K562 (cell line): ENCODE data around the gene ADPRHL1. TPM values are rescaled to one million over a fixed set of nuclear protein-coding genes. Genes with fewer than 3 reads are reported as not detected.

Experiments
- ATAC-seq: fragments of 200-7000 bp; cut with Tn5 transposase; 3 replicates; pipeline ENCODE4 v1.9.1; 2020; ENCODE audit warnings: moderate library complexity
- BruUV-seq: library from RNA; stranded (reverse); fragments of 400-500 nt; replicated peaks from 2 replicates; lab custom pipeline; 2021; lab: Mats Ljungman, UMichigan
- CTCF ChIA-PET: fragments of 300-600 bp; formaldehyde crosslinking; extraction: SDS; loops from one replicate; lab custom pipeline; 2021; ENCODE audit warnings: low intra/inter-chr PET ratio; lab: Yijun Ruan, JAX
- POLR2A ChIA-PET: fragments of 300-600, 350-650 bp; sonication (Branson Sonifier 250); formaldehyde crosslinking; extraction: SDS; loops from one replicate; lab custom pipeline; 2021; ENCODE audit warnings: antibody characterized with exemption, inconsistent platforms; lab: Yijun Ruan, JAX
- DNase-seq, 4 experiments: peaks; one replicate each; pipeline versions ENCODE4 v3.0.0 to v3.0.0-alpha.2; 2011 to 2018; ENCODE audit warnings: low spot score in 3 of 4, mixed read lengths in 3 of 4; ENCODE audit errors: extremely low read depth in 1 of 4
- FAIRE-seq: peaks from 2 replicates; lab custom pipeline; 2011; peaks lifted over from hg19 to GRCh38; lab: Jason Lieb, UNC
- H2AFZ ChIP-seq: 2 replicates; pipeline ENCODE4 v1.6.0; 2011; ENCODE audit warnings: low read depth, low read length, control low read depth, inconsistent platforms
- H3K27ac ChIP-seq: fragments of 200-600 bp; 3 replicates; pipeline ENCODE4 v1.8.0; 2011; ENCODE audit warnings: low read depth, mild to moderate bottlenecking, control low read depth, inconsistent platforms, low read length, moderate library complexity, mixed read lengths; ENCODE audit errors: extremely low read depth
- H3K27me3 ChIP-seq, 2 experiments: fragments of 300-600 bp in 1 of 2; 2 replicates in 1 of 2; 3 replicates in 1 of 2; pipeline versions ENCODE4 v1.6.0 to v1.8.0; 2011; ENCODE audit warnings: inconsistent platforms in 2 of 2, low read length in 2 of 2, mild to moderate bottlenecking in 1 of 2, mixed read lengths in 1 of 2, moderate library complexity in 1 of 2; ENCODE audit not compliant: control insufficient read depth in 2 of 2, insufficient read depth in 2 of 2
- H3K36me3 ChIP-seq: fragments of 300-600 bp; 3 replicates; pipeline ENCODE4 v1.8.0; 2011; ENCODE audit warnings: mild to moderate bottlenecking, low read length, inconsistent platforms; ENCODE audit not compliant: control insufficient read depth, insufficient read depth
- H3K4me1 ChIP-seq, 2 experiments: fragments of 200-600 bp in 1 of 2; replicated peaks in 1 of 2; 2 replicates in 1 of 2; 3 replicates in 1 of 2; pipeline versions ENCODE4 v1.5.1 to v1.8.0; 2011; ENCODE audit warnings: inconsistent platforms in 2 of 2, low read length in 2 of 2, mild to moderate bottlenecking in 1 of 2, mixed read lengths in 1 of 2, moderate library complexity in 1 of 2; ENCODE audit not compliant: control insufficient read depth in 2 of 2, insufficient read depth in 2 of 2
- H3K4me2 ChIP-seq: 2 replicates; pipeline ENCODE4 v1.6.1; 2011; ENCODE audit warnings: low read length, control low read depth, inconsistent platforms, mixed read lengths; ENCODE audit not compliant: insufficient read depth
- H3K4me3 ChIP-seq: fragments of 200-600 bp; sonication (generic), shearing (Covaris generic); 2 replicates; pipeline ENCODE4 v1.5.1; 2016; ENCODE audit warnings: control low read depth, inconsistent platforms
- H3K79me2 ChIP-seq: fragments of 200-600 bp; 3 replicates; pipeline ENCODE4 v1.8.0; 2011; ENCODE audit warnings: low read length, inconsistent platforms; ENCODE audit not compliant: control insufficient read depth, insufficient read depth
- H3K9ac ChIP-seq, 2 experiments: 2 replicates each; pipeline versions ENCODE4 v1.6.0 to v1.6.1; 2011; ENCODE audit warnings: low read depth in 2 of 2, low read length in 2 of 2, control low read depth in 1 of 2, inconsistent platforms in 1 of 2, mild to moderate bottlenecking in 1 of 2, mixed read lengths in 1 of 2; ENCODE audit not compliant: insufficient read depth in 1 of 2
- H3K9me1 ChIP-seq: one replicate; pipeline ENCODE4 v1.6.0; 2011; ENCODE audit warnings: inconsistent platforms, mild to moderate bottlenecking, low read length, moderate library complexity; ENCODE audit not compliant: control insufficient read depth, insufficient read depth
- H3K9me3 ChIP-seq: replicated peaks from 2 replicates; pipeline ENCODE4 v1.5.1; 2011; ENCODE audit warnings: low read depth, low read length, inconsistent platforms; ENCODE audit not compliant: control insufficient read depth, insufficient read depth
- H4K20me1 ChIP-seq: replicated peaks from 2 replicates; pipeline ENCODE4 v1.6.1; 2011; ENCODE audit warnings: low read length, inconsistent platforms, mixed read lengths; ENCODE audit not compliant: control insufficient read depth, insufficient read depth
- ARID3A ChIP-seq: IDR thresholded peaks from 2 replicates; pipeline ENCODE4 v1.6.1; 2012; ENCODE audit warnings: low read depth, low read length, improper control_type of control experiment, borderline replicate concordance
- CBFB ChIP-seq: sonication (generic); formaldehyde crosslinking; IDR thresholded peaks from 2 replicates; pipeline ENCODE4 v1.4.0; 2020; ENCODE audit warnings: mild to moderate bottlenecking, missing genetic modification reagents
- DMBX1 ChIP-seq: fragments of 250-450 bp; sonication (Bioruptor Pico); IDR thresholded peaks from 2 replicates; pipeline ENCODE4 v1.8.0; 2022; ENCODE audit warnings: inconsistent platforms, mild to moderate bottlenecking, moderate library complexity, borderline replicate concordance
- FOXJ3 ChIP-seq: sonication (generic); formaldehyde crosslinking; IDR thresholded peaks from 2 replicates; pipeline ENCODE4 v1.4.0; 2020; ENCODE audit warnings: mild to moderate bottlenecking, missing genetic modification reagents
- ID3 ChIP-seq, 2 experiments: fragments of 250-450 bp in 1 of 2; fragments of 450-650 bp in 1 of 2; sonication (Bioruptor Pico) in 1 of 2; IDR thresholded peaks; 2 replicates each; pipeline versions ENCODE4 v1.6.1 to v1.8.0; 2016 to 2021; ENCODE audit warnings: mild to moderate bottlenecking in 2 of 2, moderate library complexity in 2 of 2, missing compliant biosample characterization in 1 of 2, missing genetic modification characterization in 1 of 2
- NFE2 ChIP-seq: IDR thresholded peaks from 2 replicates; pipeline ENCODE4 v1.6.1; 2014; ENCODE audit warnings: antibody characterized with exemption, low read depth
- NKRF ChIP-seq: fragments of 450-650 bp; IDR thresholded peaks from 2 replicates; pipeline ENCODE4 v1.6.1; 2016; ENCODE audit warnings: borderline replicate concordance
- RB1 ChIP-seq: fragments of 450-650 bp; IDR thresholded peaks from 2 replicates; pipeline ENCODE4 v1.6.1; 2017; ENCODE audit warnings: low read depth, mild to moderate bottlenecking
- SLC30A9 ChIP-seq: fragments of 250-450 bp; sonication (Bioruptor Pico); IDR thresholded peaks from 2 replicates; pipeline ENCODE4 v1.8.0; 2022; ENCODE audit warnings: mild to moderate bottlenecking, moderate library complexity
- SMARCA4 ChIP-seq: fragments of 450-650 bp; IDR thresholded peaks from 2 replicates; pipeline ENCODE4 v1.6.1; 2016
- TCF3 ChIP-seq: sonication (generic); formaldehyde crosslinking; IDR thresholded peaks from 2 replicates; pipeline ENCODE4 v1.4.0; 2020; ENCODE audit warnings: mild to moderate bottlenecking, missing genetic modification reagents
- ZFX ChIP-seq: sonication (generic); formaldehyde crosslinking; IDR thresholded peaks from 2 replicates; pipeline ENCODE4 v1.8.0; 2022; ENCODE audit warnings: mild to moderate bottlenecking, missing genetic modification reagents, moderate library complexity
- ZNF197 ChIP-seq: fragments of 200-800 bp; sonication (Bioruptor generic); IDR thresholded peaks from 2 replicates; pipeline ENCODE4 v1.6.1; 2016; ENCODE audit warnings: low read depth, missing genetic modification characterization, missing compliant biosample characterization
- ZNF347 ChIP-seq: fragments of 450-650 bp; formaldehyde crosslinking; IDR thresholded peaks from 2 replicates; pipeline ENCODE4 v1.4.0; 2020; ENCODE audit warnings: low read depth, mild to moderate bottlenecking, moderate library complexity
- ZZZ3 ChIP-seq: fragments of 450-650 bp; IDR thresholded peaks from 2 replicates; pipeline ENCODE4 v1.6.1; 2016; ENCODE audit warnings: antibody characterized with exemption, mild to moderate bottlenecking, moderate library complexity
- whole genome bisulfite sequencing: fragments of 100-300 bp; shearing (Covaris generic); methylation state at CpG from one replicate; pipeline ENCODE4 v1.1.6; 2016; ENCODE audit warnings: low coverage, mixed read lengths; ENCODE audit not compliant: insufficient coverage; ENCODE audit errors: missing lambda C conversion rate; 5-methylcytosine and 5-hydroxymethylcytosine counted together
- in situ Hi-C: fragments of 300-500 bp; cut with MboI; formaldehyde crosslinking; loops from 4 replicates; pipeline ENCODE4 v1.15.0; 2018; ENCODE audit warnings: inconsistent platforms, mixed read lengths
- intact Hi-C: fragments of 100-400 bp; cut with micrococcal nuclease; formaldehyde crosslinking; loops from 2 replicates; pipeline ENCODE4 v1.14.2; 2022
- polyA plus RNA-seq, 8 experiments: library from polyadenylated mRNA; depleted of rRNA in 4 of 8; stranded (reverse) in 5 of 8; unstranded in 3 of 8; fragments of >200 nt; fragmentation: Nextera tagmentation in 2 of 8; fragmentation: Illumina TruSeq in 1 of 8; extraction: Ambion mirVana in 2 of 8; extraction: Trizol in 1 of 8; gene quantifications; 2 replicates each; pipeline versions ENCODE4 v1.2.1 to v1.2.3, GENCODE V29; 2011 to 2014; ENCODE audit warnings: inconsistent platforms in 1 of 8, missing spikeins in 1 of 8
- total RNA-seq, 7 experiments: library from RNA; depleted of rRNA in 6 of 7; stranded (reverse); fragments of >200 nt in 6 of 7; fragmentation: Illumina TruSeq in 2 of 7; extraction: Trizol in 2 of 7; gene quantifications; 2 replicates each; pipeline versions ENCODE4 v1.2.1 to v1.2.3, GENCODE V29; 2011 to 2021; ENCODE audit warnings: low replicate concordance in 1 of 7
- TF ChIP-seq, protein P1 (sequence below): fragments of 250-450 bp; sonication (Bioruptor Pico); IDR thresholded peaks from 2 replicates; pipeline ENCODE4 v1.8.0; 2022; ENCODE audit warnings: inconsistent platforms

ADPRHL1 gene
- total and polyA plus RNA-seq, 9 of the 15 experiments (the other 6 are each of a cell fraction or from before 2014, with no cell fraction given), result 0.06 to 0.76 (median 0.37) TPM; not detected in 1

GRCh38 chr13:113483504-113484293 lies 30.4 kb upstream of the ADPRHL1 start:
- peaks cover 50% of the 10 kb centered on the region for H3K36me3 ChIP-seq
- H3K9me3 ChIP-seq, result no peaks in the 10 kb centered on the region
- 97% methylated on average over 13 of the region's 36 CpGs for WGBS
- no peak for FAIRE-seq
- H3K27ac ChIP-seq, result no peak overlapping the region
- ChIA-PET CTCF (no interaction called here), POLR2A (interaction anchor here (0.7 to 1.6 kb wide), 3 partner anchors 10 to 42 kb away, joined by 3 read pairs; no protein-coding TSS in a partner anchor)
- H3K27me3 ChIP-seq, result no peaks in the 10 kb centered on the region
- H3K9ac ChIP-seq, result peak overlapping the region in 1 of 2 experiments; percentile 64; a peak in 1 of 4 replicates
- peaks cover 6% of the 10 kb centered on the region; the same call in 1 of the 2 replicates for H4K20me1 ChIP-seq
- H3K4me2 ChIP-seq, result no peak overlapping the region
- no TSS peak for BruUV-seq
- H2AFZ ChIP-seq, result no peak overlapping the region
- no peak for ATAC-seq
- no peak for DNase-seq
- peaks cover 66% of the 10 kb centered on the region for H3K79me2 ChIP-seq
- H3K9me1 ChIP-seq, result peaks cover 3% of the 10 kb centered on the region
- no peak overlapping the region for H3K4me3 ChIP-seq
- in situ Hi-C loops (no loop called here), intact Hi-C loops (no loop called here)
- peaks cover 5 to 9% of the 10 kb centered on the region in 2 experiments; a peak in 4 of 5 replicates for H3K4me1 ChIP-seq
- no peak for TF ChIP-seq ARID3A
- no peak for TF ChIP-seq RB1
- TF ChIP-seq SLC30A9 (CRISPR knock-in tag), result no peak
- no peak for TF ChIP-seq ID3 (CRISPR knock-in tag; IDR thresholded peaks at IDR 0.05)
- TF ChIP-seq ID3 (tag; IDR thresholded peaks at IDR 0.05), result no peak
- TF ChIP-seq TCF3 (CRISPR knock-in tag), result no peak
- no peak for TF ChIP-seq ZNF347
- TF ChIP-seq SMARCA4, result no peak
- no peak for TF ChIP-seq ZNF197 (CRISPR knock-in tag)
- no peak for TF ChIP-seq FOXJ3 (CRISPR knock-in tag)
- TF ChIP-seq ZFX, result no peak
- TF ChIP-seq NFE2, result no peak
- TF ChIP-seq DMBX1 (CRISPR knock-in tag), result no peak
- no peak for TF ChIP-seq NKRF
- TF ChIP-seq CBFB (CRISPR knock-in tag), result no peak
- TF ChIP-seq, protein P1, sequence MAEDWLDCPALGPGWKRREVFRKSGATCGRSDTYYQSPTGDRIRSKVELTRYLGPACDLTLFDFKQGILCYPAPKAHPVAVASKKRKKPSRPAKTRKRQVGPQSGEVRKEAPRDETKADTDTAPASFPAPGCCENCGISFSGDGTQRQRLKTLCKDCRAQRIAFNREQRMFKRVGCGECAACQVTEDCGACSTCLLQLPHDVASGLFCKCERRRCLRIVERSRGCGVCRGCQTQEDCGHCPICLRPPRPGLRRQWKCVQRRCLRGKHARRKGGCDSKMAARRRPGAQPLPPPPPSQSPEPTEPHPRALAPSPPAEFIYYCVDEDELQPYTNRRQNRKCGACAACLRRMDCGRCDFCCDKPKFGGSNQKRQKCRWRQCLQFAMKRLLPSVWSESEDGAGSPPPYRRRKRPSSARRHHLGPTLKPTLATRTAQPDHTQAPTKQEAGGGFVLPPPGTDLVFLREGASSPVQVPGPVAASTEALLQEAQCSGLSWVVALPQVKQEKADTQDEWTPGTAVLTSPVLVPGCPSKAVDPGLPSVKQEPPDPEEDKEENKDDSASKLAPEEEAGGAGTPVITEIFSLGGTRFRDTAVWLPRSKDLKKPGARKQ (CRISPR knock-in tag), result no peak
- no peak for TF ChIP-seq ZZZ3
